CD14-positive monocyte (primary cell): ENCODE data around the gene CBX3. TPM values are rescaled to one million over a fixed set of nuclear protein-coding genes. Genes with fewer than 3 reads are reported as not detected.
A peak's percentile ranks its signal among the peaks of the same experiment; 100 is the strongest.
"Not testable (repeated sequence)": the region's sequence is repeated elsewhere in the genome, so short reads cannot be mapped to it uniquely, and the experiment has no call there.

ENCODE experiments used
- DNase-seq, 3 donors: peaks; one replicate each; pipeline ENCODE4 v3.0.0-alpha.2; 2011 to 2022
- H2AFZ ChIP-seq: 2 replicates; pipeline ENCODE4 v1.6.0; 2012; ENCODE audit warnings: mild to moderate bottlenecking, low read depth, low read length, inconsistent platforms; ENCODE audit not compliant: insufficient read depth, poor library complexity, severe bottlenecking
- H3K27ac ChIP-seq, 2 donors: 1 replicate in 1 of 2; 2 replicates in 1 of 2; pipeline ENCODE4 v1.5.1; 2012 to 2013; ENCODE audit warnings: low read length in 2 of 2, control low read depth in 1 of 2, inconsistent platforms in 1 of 2, low read depth in 1 of 2, mild to moderate bottlenecking in 1 of 2
- H3K27me3 ChIP-seq, 2 donors: one replicate each; pipeline versions ENCODE4 v1.6.0 to v1.6.1; 2011 to 2013; ENCODE audit warnings: low read length in 2 of 2; ENCODE audit not compliant: control insufficient read depth in 2 of 2, insufficient read depth in 2 of 2
- H3K36me3 ChIP-seq, 2 donors: replicated peaks in 1 of 2; 1 replicate in 1 of 2; 2 replicates in 1 of 2; pipeline versions ENCODE4 v1.5.1 to v1.6.1; 2012 to 2013; ENCODE audit warnings: low read length in 2 of 2, control low read depth in 1 of 2, inconsistent platforms in 1 of 2, mild to moderate bottlenecking in 1 of 2; ENCODE audit not compliant: insufficient read depth in 2 of 2, control insufficient read depth in 1 of 2
- H3K4me1 ChIP-seq, 2 donors: 1 replicate in 1 of 2; 2 replicates in 1 of 2; pipeline versions ENCODE4 v1.5.1 to v1.6.1; 2012 to 2013; ENCODE audit warnings: low read length in 2 of 2, control low read depth in 1 of 2, inconsistent platforms in 1 of 2, mild to moderate bottlenecking in 1 of 2, moderate library complexity in 1 of 2; ENCODE audit not compliant: insufficient read depth in 2 of 2, control insufficient read depth in 1 of 2
- H3K4me2 ChIP-seq: replicated peaks from 2 replicates; pipeline ENCODE3; 2012; ENCODE audit warnings: low read length, moderate library complexity, mild to moderate bottlenecking; ENCODE audit not compliant: poor library complexity, severe bottlenecking; ENCODE audit errors: extremely low read depth
- H3K4me3 ChIP-seq, 3 experiments: fragments of 200-600 bp in 1 of 3; sonication (generic) in 1 of 3; replicated peaks in 1 of 3; 1 replicate in 2 of 3; 2 replicates in 1 of 3; pipeline ENCODE4 v1.5.1; 2011 to 2013; ENCODE audit warnings: low read length in 3 of 3, mild to moderate bottlenecking in 3 of 3, control low read depth in 2 of 3, low read depth in 2 of 3, inconsistent platforms in 1 of 3, moderate library complexity in 1 of 3
- H3K79me2 ChIP-seq: 2 replicates; pipeline ENCODE4 v1.6.0; 2012; ENCODE audit warnings: mild to moderate bottlenecking, control low read depth, inconsistent platforms, low read length, moderate library complexity; ENCODE audit not compliant: insufficient read depth
- H3K9ac ChIP-seq: 2 replicates; pipeline ENCODE4 v1.6.0; 2017; ENCODE audit warnings: low read length, mild to moderate bottlenecking; ENCODE audit not compliant: insufficient read depth, poor library complexity, severe bottlenecking
- H3K9me3 ChIP-seq, 2 donors: replicated peaks in 1 of 2; 1 replicate in 1 of 2; 2 replicates in 1 of 2; pipeline versions ENCODE4 v1.5.1 to v1.6.1; 2012 to 2013; ENCODE audit warnings: low read length in 2 of 2, control low read depth in 1 of 2; ENCODE audit not compliant: control insufficient read depth in 1 of 2, insufficient read depth in 1 of 2
- H4K20me1 ChIP-seq: 2 replicates; pipeline ENCODE4 v1.6.0; 2012; ENCODE audit warnings: mild to moderate bottlenecking, low read length, control low read depth, moderate library complexity; ENCODE audit not compliant: insufficient read depth
- H3K27ac Mint-ChIP-seq, 7 donors: one replicate each; pipeline ENCODE4 v1.8.0; 2020; ENCODE audit warnings: mild to moderate bottlenecking in 7 of 7, mixed read lengths in 7 of 7, moderate library complexity in 6 of 7, inconsistent platforms in 2 of 7
- H3K27me3 Mint-ChIP-seq, 3 donors: one replicate each; pipeline ENCODE4 v1.8.0; 2021 to 2022; ENCODE audit warnings: low read depth in 3 of 3, mild to moderate bottlenecking in 3 of 3, mixed read lengths in 3 of 3, moderate library complexity in 3 of 3, inconsistent platforms in 1 of 3
- H3K36me3 Mint-ChIP-seq, 2 donors: one replicate each; pipeline ENCODE4 v1.8.0; 2020; ENCODE audit warnings: mixed read lengths in 2 of 2, inconsistent platforms in 1 of 2, mild to moderate bottlenecking in 1 of 2
- H3K4me1 Mint-ChIP-seq: one replicate; pipeline ENCODE4 v1.8.0; 2020; ENCODE audit warnings: mild to moderate bottlenecking, mixed read lengths
- H3K4me3 Mint-ChIP-seq, 2 donors: one replicate each; pipeline ENCODE4 v1.8.0; 2020; ENCODE audit warnings: mild to moderate bottlenecking in 2 of 2, mixed read lengths in 2 of 2, moderate library complexity in 1 of 2
- H3K9me3 Mint-ChIP-seq, 7 donors: one replicate each; pipeline ENCODE4 v1.8.0; 2020 to 2022; ENCODE audit warnings: mixed read lengths in 7 of 7, mild to moderate bottlenecking in 6 of 7, moderate library complexity in 6 of 7, inconsistent platforms in 2 of 7
- WGBS: methylation state at CpG from one replicate; pipeline ENCODE4 v1.1.5; 2013; ENCODE audit warnings: missing lambda C conversion rate; ENCODE audit not compliant: insufficient coverage; 5-methylcytosine and 5-hydroxymethylcytosine counted together
- intact Hi-C, 2 donors: fragments of 100-400 bp; cut with micrococcal nuclease; formaldehyde crosslinking; loops; one replicate each; pipeline versions ENCODE4 v1.15.0 to v1.15.1; 2023
- polyA plus RNA-seq, 3 donors: library from polyadenylated mRNA; depleted of rRNA in 1 of 3; unstranded in 2 of 3; stranded (reverse) in 1 of 3; fragments of 300-500 nt in 2 of 3; fragments of >200 nt in 1 of 3; fragmentation: Illumina TruSeq in 2 of 3; gene quantifications; 1 replicate in 2 of 3; 2 replicates in 1 of 3; pipeline ENCODE4 v1.2.3, GENCODE V29; 2012 to 2021
- TF ChIP-seq, protein P1 (sequence below): fragments of 200-600 bp; IDR thresholded peaks from one replicate; pipeline ENCODE4 v1.8.0; 2022; ENCODE audit warnings: antibody characterized with exemption, mild to moderate bottlenecking

Gene CBX3
- polyA plus RNA-seq, 3 donors: 48.1 to 78.1 (median 63.7) TPM

DNA sequence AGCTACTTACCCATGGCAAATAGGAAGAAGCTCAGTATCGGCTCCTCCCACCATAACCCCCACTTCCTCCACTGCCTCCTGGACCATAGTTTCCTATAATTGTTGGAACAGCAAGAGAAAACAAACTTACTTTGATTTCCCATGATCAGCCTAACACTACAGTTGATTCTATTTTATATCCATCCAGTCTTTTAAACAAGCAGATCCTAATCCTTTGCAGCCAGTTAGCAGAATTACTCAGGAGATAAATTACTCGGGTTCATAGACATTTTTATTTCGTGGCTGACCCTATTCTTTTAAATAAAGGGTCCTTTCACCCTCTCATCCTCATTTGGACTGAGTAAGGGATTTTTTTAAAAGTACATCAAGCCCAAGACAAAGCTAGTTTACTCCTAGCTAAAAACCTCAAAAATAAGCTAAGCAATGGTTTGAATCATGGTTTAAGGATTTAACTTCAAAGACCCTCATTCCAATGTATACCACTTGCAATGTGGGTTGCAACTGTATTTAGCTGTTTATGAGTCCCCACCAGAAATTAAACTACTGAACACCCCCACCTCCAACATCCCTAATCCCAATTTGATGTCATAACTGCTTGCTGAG is 9.0 kb upstream of the CBX3 start:
- peaks cover 79 to 88% of the 10 kb centered on the region in 2 donors for H3K36me3 Mint-ChIP-seq
- peaks cover 44 to 56% of the 10 kb centered on the region in 2 donors for H3K4me1 ChIP-seq

DNA sequence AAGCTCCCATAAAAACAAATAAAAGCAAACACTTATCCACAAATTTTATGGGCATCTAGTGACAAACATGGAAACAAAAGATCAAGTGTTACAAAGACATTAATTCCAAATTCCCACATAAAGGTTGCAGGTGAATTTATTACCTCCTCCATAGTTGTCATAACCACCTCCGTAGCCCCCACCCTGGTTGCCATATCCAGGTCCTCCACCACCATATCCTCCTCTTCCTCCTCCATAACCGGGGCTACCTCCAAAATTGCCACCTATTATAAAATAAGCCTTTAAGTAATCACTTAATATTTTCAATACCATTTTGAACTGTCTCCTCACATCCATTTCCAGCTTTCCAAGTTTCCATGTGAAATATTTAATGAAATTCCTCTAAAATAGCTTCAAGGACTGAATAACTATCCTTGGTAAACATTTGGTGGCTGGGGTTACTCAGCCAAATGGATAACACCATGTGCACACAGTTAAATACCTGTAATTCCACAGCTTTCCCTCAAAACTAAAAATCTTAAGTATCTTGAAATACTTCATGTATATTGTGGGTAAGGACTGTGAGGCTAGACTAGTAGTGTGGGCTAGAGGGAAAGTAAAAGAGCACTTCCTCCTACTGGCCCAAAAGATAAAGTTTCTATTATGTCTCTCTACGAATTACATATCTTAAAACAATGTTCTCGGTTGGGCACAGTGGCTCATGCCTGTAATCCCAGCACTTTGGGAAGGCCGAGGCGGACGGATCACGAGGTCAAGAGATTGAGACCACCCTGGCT is 7.9 kb upstream of the CBX3 start:
- Histone ChIP-seq H3K27ac (peak overlapping the region in 1 of 2 donors; percentile 21), H3K36me3 (peaks cover 84 to 87% of the 10 kb centered on the region in 2 donors), H4K20me1 (peaks cover 100% of the 10 kb centered on the region), H3K9ac (no peak overlapping the region), H3K4me1 (peaks cover 46 to 57% of the 10 kb centered on the region in 2 donors), H3K4me2 (no peak overlapping the region), H3K27me3 (no peaks in the 10 kb centered on the region), H3K4me3 (no peak overlapping the region), H3K9me3 (no peaks in the 10 kb centered on the region), H3K79me2 (peaks cover 91% of the 10 kb centered on the region), H2AFZ (no peak overlapping the region)
- H3K9me3 Mint-ChIP-seq: no peaks in the 10 kb centered on the region
- intact Hi-C loops: loop anchor here in 1 of 2 donors (5.0 to 10.0 kb wide), 2 partner anchors 91 to 121 kb away; no protein-coding TSS in a partner anchor
- WGBS: 57% methylated on average over 3 of the region's 8 CpGs
- TF ChIP-seq, protein P1, sequence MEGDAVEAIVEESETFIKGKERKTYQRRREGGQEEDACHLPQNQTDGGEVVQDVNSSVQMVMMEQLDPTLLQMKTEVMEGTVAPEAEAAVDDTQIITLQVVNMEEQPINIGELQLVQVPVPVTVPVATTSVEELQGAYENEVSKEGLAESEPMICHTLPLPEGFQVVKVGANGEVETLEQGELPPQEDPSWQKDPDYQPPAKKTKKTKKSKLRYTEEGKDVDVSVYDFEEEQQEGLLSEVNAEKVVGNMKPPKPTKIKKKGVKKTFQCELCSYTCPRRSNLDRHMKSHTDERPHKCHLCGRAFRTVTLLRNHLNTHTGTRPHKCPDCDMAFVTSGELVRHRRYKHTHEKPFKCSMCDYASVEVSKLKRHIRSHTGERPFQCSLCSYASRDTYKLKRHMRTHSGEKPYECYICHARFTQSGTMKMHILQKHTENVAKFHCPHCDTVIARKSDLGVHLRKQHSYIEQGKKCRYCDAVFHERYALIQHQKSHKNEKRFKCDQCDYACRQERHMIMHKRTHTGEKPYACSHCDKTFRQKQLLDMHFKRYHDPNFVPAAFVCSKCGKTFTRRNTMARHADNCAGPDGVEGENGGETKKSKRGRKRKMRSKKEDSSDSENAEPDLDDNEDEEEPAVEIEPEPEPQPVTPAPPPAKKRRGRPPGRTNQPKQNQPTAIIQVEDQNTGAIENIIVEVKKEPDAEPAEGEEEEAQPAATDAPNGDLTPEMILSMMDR: no peak
- no peak for DNase-seq
- peak overlapping the region; percentile 26 to 83 (median 74) for H3K27ac Mint-ChIP-seq
- H3K36me3 Mint-ChIP-seq: peaks cover 84 to 87% of the 10 kb centered on the region in 2 donors
- peaks cover 58% of the 10 kb centered on the region for H3K4me1 Mint-ChIP-seq
- H3K27me3 Mint-ChIP-seq: no peaks in the 10 kb centered on the region
- H3K4me3 Mint-ChIP-seq: peak overlapping the region in 1 of 2 donors; percentile 21

More for the DNA sequence above, 9.0 kb upstream of the CBX3 start:
- H3K4me1 Mint-ChIP-seq: peaks cover 63% of the 10 kb centered on the region
- no peaks in the 10 kb centered on the region for H3K27me3 Mint-ChIP-seq
- Histone ChIP-seq H4K20me1 (peaks cover 100% of the 10 kb centered on the region), H3K79me2 (peaks cover 84% of the 10 kb centered on the region), H3K4me2 (no peak overlapping the region), H2AFZ (no peak overlapping the region), H3K9me3 (no peaks in the 10 kb centered on the region), H3K27ac (no peak overlapping the region), H3K27me3 (no peaks in the 10 kb centered on the region), H3K4me3 (no peak overlapping the region), H3K9ac (no peak overlapping the region), H3K36me3 (peaks cover 84 to 93% of the 10 kb centered on the region in 2 donors)
- peak overlapping the region in 3 of 7 donors; percentile 8 to 68 (median 27) for H3K27ac Mint-ChIP-seq
- TF ChIP-seq, protein P1: no peak
- H3K4me3 Mint-ChIP-seq: no peak overlapping the region
- DNase-seq: no peak
- H3K9me3 Mint-ChIP-seq: no peaks in the 10 kb centered on the region
- intact Hi-C loops: loop anchor here in 1 of 2 donors (5.0 to 10.0 kb wide), 2 partner anchors 90 to 122 kb away; no protein-coding TSS in a partner anchor
- WGBS: no CpG with 5 or more reads among the region's 3 CpGs

DNA sequence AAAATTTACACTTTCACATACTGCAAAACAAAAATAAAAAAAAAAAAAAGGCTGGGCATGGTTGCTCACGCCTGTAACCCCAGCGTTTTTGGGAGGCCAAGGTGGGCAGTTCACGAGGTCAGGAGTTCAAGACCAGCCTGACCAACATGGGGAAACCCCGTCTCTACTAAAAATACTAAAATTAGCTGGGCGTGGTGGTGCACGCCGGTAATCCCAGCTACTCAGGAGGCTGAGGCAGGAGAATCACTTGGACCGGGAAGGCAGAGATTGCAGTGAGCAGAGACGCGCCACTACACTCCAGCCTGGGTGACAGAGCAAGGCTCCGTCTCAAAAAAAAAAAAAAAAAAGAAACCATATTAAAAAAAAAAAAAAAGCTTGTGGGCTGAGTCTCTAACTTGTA is 6.8 kb upstream of the CBX3 start:
- H3K27ac ChIP-seq, H3K4me3 ChIP-seq, DNase-seq, H3K4me2 ChIP-seq, H3K27me3 ChIP-seq, H2AFZ ChIP-seq, H3K4me3 Mint-ChIP-seq, H3K9ac ChIP-seq, H3K9me3 ChIP-seq, H3K27me3 Mint-ChIP-seq, H3K9me3 Mint-ChIP-seq: not testable (repeated sequence)
- intact Hi-C loops: loop anchor here (5.0 to 10.0 kb wide), 6 partner anchors 37 to 302 kb away; no protein-coding TSS in a partner anchor
- peaks cover 82 to 86% of the 10 kb centered on the region in 2 donors for H3K36me3 Mint-ChIP-seq
- H3K4me1 Mint-ChIP-seq: peaks cover 54% of the 10 kb centered on the region
- H3K27ac Mint-ChIP-seq: peak overlapping the region in 4 of 7 donors; percentile 23 to 57 (median 50)
- Histone ChIP-seq H3K4me1 (peaks cover 46 to 57% of the 10 kb centered on the region in 2 donors), H3K79me2 (peaks cover 98% of the 10 kb centered on the region), H3K36me3 (peaks cover 73 to 76% of the 10 kb centered on the region in 2 donors), H4K20me1 (peaks cover 100% of the 10 kb centered on the region)
- WGBS: 80% methylated on average over 2 of the region's 11 CpGs
